ENCODE data around the gene FAM13B.

DNA sequence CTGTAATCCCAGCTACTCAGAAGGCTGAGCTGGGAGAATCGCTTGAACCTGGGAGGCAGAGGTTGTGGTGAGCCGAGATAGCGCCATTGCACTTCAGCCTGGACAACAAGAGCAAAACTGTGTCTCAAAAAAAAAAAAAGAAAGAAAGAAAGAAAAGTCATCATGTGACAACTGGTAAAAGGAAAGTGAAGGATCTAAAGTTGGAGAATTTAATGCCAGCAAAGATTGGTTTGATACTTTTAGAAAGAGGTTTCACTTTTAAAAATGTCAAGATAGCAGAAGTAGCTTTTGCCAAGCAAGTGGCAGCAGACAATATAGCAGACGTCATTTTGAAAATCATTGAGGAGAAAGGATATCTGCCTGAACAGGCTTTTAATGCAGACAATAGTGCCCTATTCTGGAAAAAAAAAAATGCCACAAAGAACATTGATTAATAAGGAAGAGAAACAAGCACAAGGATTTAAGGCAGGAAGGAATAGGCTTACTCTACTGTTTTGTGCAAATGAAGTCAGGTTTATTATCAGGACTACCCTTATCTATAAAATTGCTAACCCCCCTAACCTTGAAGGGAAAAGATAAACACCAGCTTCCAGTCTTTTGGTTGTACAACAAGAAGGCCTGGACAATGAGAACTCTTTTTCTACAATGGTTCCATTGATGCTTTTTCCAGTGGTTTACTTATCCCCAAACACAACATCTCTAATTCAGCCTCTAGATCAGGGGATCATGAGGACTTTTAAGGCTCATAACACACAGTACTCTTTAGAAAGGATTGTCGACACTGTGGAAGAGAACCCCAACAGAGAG, 131.7 kb downstream of the FAM13B start:
- TF ChIP-seq, protein P1, sequence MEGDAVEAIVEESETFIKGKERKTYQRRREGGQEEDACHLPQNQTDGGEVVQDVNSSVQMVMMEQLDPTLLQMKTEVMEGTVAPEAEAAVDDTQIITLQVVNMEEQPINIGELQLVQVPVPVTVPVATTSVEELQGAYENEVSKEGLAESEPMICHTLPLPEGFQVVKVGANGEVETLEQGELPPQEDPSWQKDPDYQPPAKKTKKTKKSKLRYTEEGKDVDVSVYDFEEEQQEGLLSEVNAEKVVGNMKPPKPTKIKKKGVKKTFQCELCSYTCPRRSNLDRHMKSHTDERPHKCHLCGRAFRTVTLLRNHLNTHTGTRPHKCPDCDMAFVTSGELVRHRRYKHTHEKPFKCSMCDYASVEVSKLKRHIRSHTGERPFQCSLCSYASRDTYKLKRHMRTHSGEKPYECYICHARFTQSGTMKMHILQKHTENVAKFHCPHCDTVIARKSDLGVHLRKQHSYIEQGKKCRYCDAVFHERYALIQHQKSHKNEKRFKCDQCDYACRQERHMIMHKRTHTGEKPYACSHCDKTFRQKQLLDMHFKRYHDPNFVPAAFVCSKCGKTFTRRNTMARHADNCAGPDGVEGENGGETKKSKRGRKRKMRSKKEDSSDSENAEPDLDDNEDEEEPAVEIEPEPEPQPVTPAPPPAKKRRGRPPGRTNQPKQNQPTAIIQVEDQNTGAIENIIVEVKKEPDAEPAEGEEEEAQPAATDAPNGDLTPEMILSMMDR (IDR thresholded peaks at IDR 0.05) = no peak
- TF ChIP-seq EP300 (IDR thresholded peaks at IDR 0.05) (no peak), POLR2A (IDR thresholded peaks at IDR 0.05) (no peak)

All from sigmoid colon (tissue), 4 donors.